GM13977 (cell line): ENCODE results near the gene SMOC2.

Source experiments
- DNase-seq: peaks from one replicate; pipeline ENCODE4 v3.0.0; 2012; ENCODE audit warnings: low spot score
- in situ Hi-C: fragments of 300-500 bp; cut with MboI; formaldehyde crosslinking; loops from one replicate; pipeline ENCODE4 v1.12.0; 2022; ENCODE audit warnings: low sequenced_read_pairs, low pct_unique_long_range_greater_than_20kb, mixed read lengths, inconsistent platforms; ENCODE audit not compliant: unreplicated experiment
- TF ChIP-seq, protein P1 (sequence below): IDR thresholded peaks from 2 replicates; pipeline ENCODE4 v1.5.1; 2012; ENCODE audit warnings: mild to moderate bottlenecking, control low read depth; ENCODE audit not compliant: insufficient read depth; ENCODE audit errors: extremely low read depth, missing control alignments

Gene SMOC2

DNA sequence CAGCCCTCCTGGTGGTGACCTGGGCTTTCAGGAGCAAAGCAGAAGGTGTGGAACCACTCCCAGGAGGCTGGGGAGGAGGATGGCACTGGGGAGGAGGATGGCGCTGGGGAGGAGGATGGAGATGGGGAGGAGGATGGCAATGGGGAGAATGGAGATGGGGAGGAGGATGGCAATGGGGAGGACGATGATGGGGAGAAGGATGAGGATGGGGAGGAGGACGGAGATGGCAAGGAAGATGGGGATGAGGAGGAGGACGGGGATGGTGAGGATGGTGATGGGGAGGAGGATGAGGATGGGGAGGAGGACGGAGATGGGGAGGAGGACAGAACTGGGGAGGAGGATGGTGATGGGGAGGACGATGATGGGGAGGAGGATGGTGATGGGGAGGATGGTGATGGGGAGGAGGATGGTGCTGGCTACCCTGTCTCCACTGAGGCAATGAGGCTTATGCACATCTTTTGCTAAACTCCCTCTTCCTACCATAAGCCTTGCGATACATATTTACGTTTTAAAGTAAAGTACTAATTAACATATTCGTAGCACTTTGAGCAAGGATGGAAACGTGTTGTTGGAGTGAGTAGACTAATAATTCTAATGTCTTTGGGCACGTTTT, 7.4 kb downstream of the SMOC2 start:
- TF ChIP-seq, protein P1, sequence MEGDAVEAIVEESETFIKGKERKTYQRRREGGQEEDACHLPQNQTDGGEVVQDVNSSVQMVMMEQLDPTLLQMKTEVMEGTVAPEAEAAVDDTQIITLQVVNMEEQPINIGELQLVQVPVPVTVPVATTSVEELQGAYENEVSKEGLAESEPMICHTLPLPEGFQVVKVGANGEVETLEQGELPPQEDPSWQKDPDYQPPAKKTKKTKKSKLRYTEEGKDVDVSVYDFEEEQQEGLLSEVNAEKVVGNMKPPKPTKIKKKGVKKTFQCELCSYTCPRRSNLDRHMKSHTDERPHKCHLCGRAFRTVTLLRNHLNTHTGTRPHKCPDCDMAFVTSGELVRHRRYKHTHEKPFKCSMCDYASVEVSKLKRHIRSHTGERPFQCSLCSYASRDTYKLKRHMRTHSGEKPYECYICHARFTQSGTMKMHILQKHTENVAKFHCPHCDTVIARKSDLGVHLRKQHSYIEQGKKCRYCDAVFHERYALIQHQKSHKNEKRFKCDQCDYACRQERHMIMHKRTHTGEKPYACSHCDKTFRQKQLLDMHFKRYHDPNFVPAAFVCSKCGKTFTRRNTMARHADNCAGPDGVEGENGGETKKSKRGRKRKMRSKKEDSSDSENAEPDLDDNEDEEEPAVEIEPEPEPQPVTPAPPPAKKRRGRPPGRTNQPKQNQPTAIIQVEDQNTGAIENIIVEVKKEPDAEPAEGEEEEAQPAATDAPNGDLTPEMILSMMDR, result no peak

DNA sequence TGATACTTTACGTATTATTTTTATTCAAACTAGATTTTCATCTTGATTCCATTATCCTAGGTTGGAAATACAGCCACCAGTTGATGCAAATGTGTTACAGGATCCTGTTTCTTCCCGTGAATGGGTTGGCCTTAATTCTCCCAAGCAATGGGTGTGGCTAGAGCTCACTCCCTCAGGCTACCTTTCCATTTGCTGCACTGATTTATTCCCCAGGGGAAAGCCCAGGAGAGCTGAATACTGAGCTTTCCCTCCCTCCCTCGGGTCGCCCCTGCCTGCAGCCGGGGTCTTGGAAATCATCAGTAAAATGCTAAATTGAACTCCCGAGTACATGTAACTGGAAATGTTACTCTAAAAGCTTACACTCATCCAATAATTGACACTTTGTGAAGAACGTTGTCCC, 9.9 kb downstream of the SMOC2 start:
- no peak for DNase-seq
- TF ChIP-seq, protein P1, result no peak
- in situ Hi-C loops, result no loop called here

More for the DNA sequence above, 7.4 kb downstream of the SMOC2 start:
- in situ Hi-C loops, result no loop called here
- no peak for DNase-seq

DNA sequence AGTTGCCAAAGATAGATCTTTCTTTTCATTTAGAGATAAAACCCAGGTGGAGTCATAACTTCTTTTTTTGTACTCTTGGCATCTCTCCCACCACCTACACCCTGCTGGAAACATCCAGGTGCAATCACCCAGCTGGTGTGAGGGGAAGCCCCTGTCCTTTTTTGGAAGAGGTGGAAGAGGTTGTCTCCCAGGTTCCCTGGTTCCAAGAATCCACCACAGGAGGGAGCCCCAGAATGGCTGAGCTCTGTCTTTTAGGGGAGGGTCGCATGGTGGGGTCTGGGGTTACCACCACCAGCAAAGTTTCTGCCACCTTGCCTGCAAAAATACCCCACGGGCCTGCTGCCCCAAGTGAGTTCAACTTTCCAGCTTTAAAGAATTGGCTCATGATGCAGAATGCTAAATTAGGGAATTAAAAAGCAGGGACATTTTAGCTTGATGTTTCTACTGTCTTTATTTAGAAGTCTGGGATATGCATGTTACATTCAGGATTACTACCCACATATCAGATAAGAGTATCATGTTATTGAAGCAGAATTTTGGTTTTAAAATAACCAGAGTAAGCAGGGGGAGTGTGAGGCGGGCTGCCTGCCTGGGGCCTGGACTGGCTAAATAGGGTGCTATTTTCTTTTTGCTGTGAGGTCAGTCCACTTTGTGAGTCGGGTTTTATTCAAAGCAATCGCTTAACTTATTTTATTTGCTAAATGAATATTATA, 11.0 kb downstream of the SMOC2 start:
- DNase-seq, result no peak

DNA sequence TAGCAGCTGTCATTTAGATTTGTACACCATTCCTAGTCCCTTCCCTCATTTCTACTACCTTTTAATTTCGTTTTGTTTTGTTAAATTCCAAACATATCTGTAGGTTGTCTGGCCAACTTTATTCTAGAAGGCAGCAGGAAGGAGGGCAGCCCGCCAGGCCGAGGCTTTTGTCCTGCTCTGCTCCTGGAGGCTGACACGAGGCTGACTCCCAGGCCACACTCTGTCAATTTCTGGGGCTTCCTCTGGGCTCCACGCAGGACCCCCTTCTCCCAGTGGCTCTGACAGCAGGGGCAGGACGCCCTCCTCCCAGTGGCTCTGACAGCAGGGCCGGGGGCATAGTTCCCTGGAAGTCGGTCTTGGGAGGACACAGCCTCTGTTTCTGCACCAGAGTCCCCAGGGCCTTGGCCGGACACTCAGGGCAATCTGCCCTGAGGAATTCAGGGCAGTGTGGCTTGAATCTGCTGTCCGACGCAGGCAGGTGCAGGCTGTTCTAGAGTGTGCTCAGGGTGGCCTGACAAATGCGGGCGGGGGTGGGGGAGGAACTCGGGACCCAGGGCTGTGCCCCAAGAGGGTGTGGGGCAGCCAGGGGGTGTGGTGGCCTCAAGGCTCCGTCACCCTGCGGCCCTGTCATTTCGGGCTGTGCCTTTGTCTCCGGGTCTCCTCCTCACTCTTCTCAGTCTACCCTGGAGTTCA, 11.8 kb downstream of the SMOC2 start:
- TF ChIP-seq, protein P1, result no peak
- in situ Hi-C loops, result no loop called here
- no peak for DNase-seq

More for the DNA sequence above, 11.0 kb downstream of the SMOC2 start:
- in situ Hi-C loops, result no loop called here
- TF ChIP-seq, protein P1, result no peak

DNA sequence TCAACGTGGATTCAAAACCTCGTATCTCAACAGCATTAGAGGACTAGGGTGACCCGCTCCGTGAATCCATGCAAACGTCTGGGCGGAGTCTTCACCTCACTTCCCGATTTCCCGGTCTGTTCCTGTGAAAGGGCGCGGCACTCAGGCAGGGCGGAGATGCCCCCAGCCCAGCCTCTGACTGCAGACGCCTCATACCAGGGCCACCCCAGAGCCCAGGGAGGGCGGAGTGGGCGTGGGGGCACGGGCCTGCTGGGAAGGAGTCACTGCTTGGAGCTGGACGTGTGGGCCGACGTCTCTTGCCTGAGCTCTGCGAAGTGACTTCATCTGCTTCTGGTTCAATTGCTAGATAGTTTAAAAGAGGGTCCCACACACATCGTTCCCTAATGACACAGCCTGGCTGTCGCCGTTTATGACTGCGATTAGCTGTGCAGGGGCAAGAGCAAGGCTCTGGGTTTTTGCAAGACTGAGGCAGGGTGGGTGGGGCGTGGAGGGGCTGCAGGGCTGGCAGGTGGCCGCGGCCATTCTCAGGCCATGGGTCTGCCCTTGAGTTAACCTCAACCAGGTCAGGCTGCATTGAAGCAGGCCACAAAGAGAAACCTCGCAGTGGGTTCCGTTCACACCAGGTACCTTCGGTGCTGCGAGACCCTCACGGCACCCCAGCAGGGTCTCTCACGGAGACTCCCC, 15.0 kb downstream of the SMOC2 start:
- no peak for DNase-seq
- in situ Hi-C loops, result no loop called here
- TF ChIP-seq, protein P1, result no peak

DNA sequence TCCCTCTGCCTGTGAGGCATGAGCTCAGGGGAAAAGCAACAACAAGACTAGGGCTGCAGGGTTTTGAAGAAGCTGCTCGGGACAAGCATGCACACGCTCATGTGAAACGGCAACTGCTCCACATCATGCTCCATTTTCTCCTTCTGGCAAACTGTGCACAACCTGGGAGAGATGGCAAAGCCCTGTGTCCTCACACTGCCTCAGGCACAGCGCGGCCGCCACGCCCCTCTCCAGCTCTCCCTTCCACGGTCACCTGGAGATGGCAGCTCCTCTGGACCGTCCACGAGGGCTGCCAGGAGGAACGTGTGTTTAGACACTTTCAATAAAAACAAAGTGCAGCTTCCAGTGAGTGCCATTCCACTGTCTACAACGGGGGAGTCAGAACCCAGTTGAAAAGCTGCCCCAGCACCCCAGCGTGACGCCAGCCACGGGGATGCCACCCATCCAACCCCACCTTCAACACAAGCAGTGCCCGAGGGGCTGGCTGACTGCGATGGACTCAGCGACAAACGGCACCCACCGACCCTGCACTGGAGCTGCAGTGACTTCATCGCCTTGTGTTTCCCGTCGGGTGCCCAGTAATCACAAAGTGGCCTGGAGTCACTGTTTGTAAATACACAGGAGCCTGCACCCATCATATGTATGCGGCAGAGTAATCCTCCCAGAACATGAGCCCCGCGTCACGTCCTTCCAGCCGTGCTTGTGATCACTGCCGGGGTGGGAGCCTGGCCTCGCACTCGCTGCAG, 16.1 kb downstream of the SMOC2 start:
- in situ Hi-C loops, result no loop called here
- DNase-seq, result no peak
- TF ChIP-seq, protein P1, result no peak
